Stomach smooth muscle (tissue), 2 donors: ENCODE measurements around the gene TACR1.

Experiments
- H3K27ac ChIP-seq: one replicate; pipeline ENCODE4 v1.7.0; 2013; ENCODE audit warnings: mild to moderate bottlenecking, low read length, inconsistent platforms
- H3K27me3 ChIP-seq, 2 donors: one replicate each; pipeline ENCODE4 v1.7.0; 2013; ENCODE audit warnings: low read length in 2 of 2; ENCODE audit not compliant: insufficient read depth in 2 of 2, control insufficient read depth in 1 of 2
- H3K36me3 ChIP-seq, 2 donors: one replicate each; pipeline ENCODE4 v1.7.0; 2013; ENCODE audit warnings: low read length in 2 of 2; ENCODE audit not compliant: control insufficient read depth in 2 of 2, insufficient read depth in 2 of 2
- H3K4me1 ChIP-seq: one replicate; pipeline ENCODE4 v1.7.0; 2013; ENCODE audit warnings: low read length; ENCODE audit not compliant: control insufficient read depth, insufficient read depth
- H3K4me3 ChIP-seq, 2 donors: one replicate each; pipeline ENCODE4 v1.7.0; 2013; ENCODE audit warnings: low read length in 2 of 2
- H3K9ac ChIP-seq, 2 donors: one replicate each; pipeline ENCODE4 v1.7.0; 2013; ENCODE audit warnings: low read length in 2 of 2, mild to moderate bottlenecking in 1 of 2
- H3K9me3 ChIP-seq, 2 donors: one replicate each; pipeline ENCODE4 v1.7.0; 2013; ENCODE audit warnings: low read length in 2 of 2; ENCODE audit not compliant: control insufficient read depth in 2 of 2
- donor health status: healthy.
- donor health status: Pancreatic carcinoma.

TACR1 gene

GRCh38 chr2:75090770-75091515 is 108.4 kb downstream of the TACR1 start:
- Histone ChIP-seq H3K36me3 (no peaks in the 10 kb centered on the region), H3K9me3 (no peaks in the 10 kb centered on the region), H3K9ac (no peak overlapping the region), H3K27ac (no peak overlapping the region), H3K4me1 (no peaks in the 10 kb centered on the region), H3K4me3 (no peak overlapping the region), H3K27me3 (no peaks in the 10 kb centered on the region)

- Histone ChIP-seq H3K9me3 (no peaks in the 10 kb centered on the region), H3K4me3 (no peak overlapping the region), H3K27ac (no peak overlapping the region), H3K9ac (no peak overlapping the region), H3K4me1 (no peaks in the 10 kb centered on the region), H3K27me3 (no peaks in the 10 kb centered on the region), H3K36me3 (no peaks in the 10 kb centered on the region)
Observed at GRCh38 chr2:75089471-75089870, 109.8 kb downstream of the TACR1 start.

- Histone ChIP-seq H3K27ac (no peak overlapping the region), H3K4me1 (no peaks in the 10 kb centered on the region), H3K27me3 (no peaks in the 10 kb centered on the region), H3K9ac (no peak overlapping the region), H3K9me3 (no peaks in the 10 kb centered on the region), H3K4me3 (no peak overlapping the region), H3K36me3 (no peaks in the 10 kb centered on the region)
Observed at GRCh38 chr2:75088791-75089190, 110.5 kb downstream of the TACR1 start.

GRCh38 chr2:75087736-75088135 is 111.6 kb downstream of the TACR1 start:
- Histone ChIP-seq H3K4me1 (no peaks in the 10 kb centered on the region), H3K27me3 (no peaks in the 10 kb centered on the region), H3K4me3 (no peak overlapping the region), H3K27ac (no peak overlapping the region), H3K36me3 (no peaks in the 10 kb centered on the region), H3K9me3 (no peaks in the 10 kb centered on the region), H3K9ac (no peak overlapping the region)

GRCh38 chr2:75079575-75079974 is 119.7 kb downstream of the TACR1 start:
- no peak overlapping the region for H3K9ac ChIP-seq

GRCh38 chr2:75077909-75078308 is 121.4 kb downstream of the TACR1 start:
- Histone ChIP-seq H3K27ac (no peak overlapping the region), H3K27me3 (no peaks in the 10 kb centered on the region), H3K9me3 (no peaks in the 10 kb centered on the region), H3K4me3 (no peak overlapping the region), H3K9ac (no peak overlapping the region), H3K4me1 (no peaks in the 10 kb centered on the region), H3K36me3 (no peaks in the 10 kb centered on the region)

More at GRCh38 chr2:75079575-75079974, 119.7 kb downstream of the TACR1 start:
- Histone ChIP-seq H3K27me3 (no peaks in the 10 kb centered on the region), H3K9me3 (no peaks in the 10 kb centered on the region), H3K4me1 (no peaks in the 10 kb centered on the region), H3K27ac (no peak overlapping the region), H3K4me3 (no peak overlapping the region), H3K36me3 (no peaks in the 10 kb centered on the region)

- H3K36me3 ChIP-seq, result no peaks in the 10 kb centered on the region
- H3K27me3 ChIP-seq, result no peaks in the 10 kb centered on the region
- no peaks in the 10 kb centered on the region for H3K9me3 ChIP-seq
- no peak overlapping the region for H3K27ac ChIP-seq
- H3K4me3 ChIP-seq, result no peak overlapping the region
- no peaks in the 10 kb centered on the region for H3K4me1 ChIP-seq
- no peak overlapping the region for H3K9ac ChIP-seq
Observed at GRCh38 chr2:75076088-75076487, 123.2 kb downstream of the TACR1 start.

GRCh38 chr2:75074708-75075107 is 124.6 kb downstream of the TACR1 start:
- H3K27me3 ChIP-seq, result no peaks in the 10 kb centered on the region
- H3K36me3 ChIP-seq, result no peaks in the 10 kb centered on the region
- no peak overlapping the region for H3K9ac ChIP-seq
- no peaks in the 10 kb centered on the region for H3K4me1 ChIP-seq
- H3K27ac ChIP-seq, result no peak overlapping the region
- no peaks in the 10 kb centered on the region for H3K9me3 ChIP-seq
- no peak overlapping the region for H3K4me3 ChIP-seq

- H3K9me3 ChIP-seq, result no peaks in the 10 kb centered on the region
- no peak overlapping the region for H3K27ac ChIP-seq
- no peak overlapping the region for H3K4me3 ChIP-seq
- H3K9ac ChIP-seq, result no peak overlapping the region
- H3K27me3 ChIP-seq, result no peaks in the 10 kb centered on the region
- no peaks in the 10 kb centered on the region for H3K36me3 ChIP-seq
- no peaks in the 10 kb centered on the region for H3K4me1 ChIP-seq
Observed at GRCh38 chr2:75074228-75074627, 125.1 kb downstream of the TACR1 start.

GRCh38 chr2:75071766-75072165 is 127.6 kb downstream of the TACR1 start:
- H3K9ac ChIP-seq, result no peak overlapping the region
- H3K36me3 ChIP-seq, result no peaks in the 10 kb centered on the region
- H3K27ac ChIP-seq, result no peak overlapping the region
- no peak overlapping the region for H3K4me3 ChIP-seq
- H3K9me3 ChIP-seq, result no peaks in the 10 kb centered on the region
- no peaks in the 10 kb centered on the region for H3K27me3 ChIP-seq
- H3K4me1 ChIP-seq, result no peaks in the 10 kb centered on the region

- no peak overlapping the region for H3K27ac ChIP-seq
- H3K9me3 ChIP-seq, result no peaks in the 10 kb centered on the region
- H3K9ac ChIP-seq, result no peak overlapping the region
- H3K4me3 ChIP-seq, result no peak overlapping the region
- no peaks in the 10 kb centered on the region for H3K27me3 ChIP-seq
- H3K36me3 ChIP-seq, result no peaks in the 10 kb centered on the region
- H3K4me1 ChIP-seq, result no peaks in the 10 kb centered on the region
Observed at GRCh38 chr2:75068546-75068945, 130.8 kb downstream of the TACR1 start.
